Activated CD4-positive, alpha-beta T cell treated with anti-CD3 and anti-CD28 coated beads, Interleukin-2, amount 50 U/mL, for 16 hours (primary cell): Measurements from ENCODE around the gene FDX2.

Source experiments
- DNase-seq: peaks from one replicate; pipeline ENCODE4 v3.0.0-alpha.2; 2020

The FDX2 gene

GRCh38 chr19:10332158-10332964 lies 16.5 kb upstream of the FDX2 start:
- DNase-seq: no peak

DNA sequence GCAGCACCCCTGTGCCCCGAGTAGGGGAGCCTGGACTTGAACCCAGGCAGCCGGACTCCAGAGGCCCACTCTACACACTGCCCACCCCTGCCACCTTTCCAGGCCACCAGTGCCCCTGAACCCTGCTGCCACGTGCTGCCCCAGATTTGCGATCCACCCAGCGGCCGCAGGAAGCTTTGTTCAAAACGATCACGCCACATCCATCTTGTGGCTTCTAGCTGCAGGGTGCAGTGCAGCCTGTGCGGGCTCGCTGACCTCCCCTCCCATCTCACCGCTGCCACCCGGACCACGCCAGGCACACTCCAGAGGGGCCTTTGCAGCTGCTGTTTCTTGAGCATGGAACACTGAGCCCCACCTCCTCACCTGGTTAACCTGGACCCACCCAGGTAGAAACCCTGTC lies 13.7 kb upstream of the FDX2 start:
- DNase-seq: no peak

DNA sequence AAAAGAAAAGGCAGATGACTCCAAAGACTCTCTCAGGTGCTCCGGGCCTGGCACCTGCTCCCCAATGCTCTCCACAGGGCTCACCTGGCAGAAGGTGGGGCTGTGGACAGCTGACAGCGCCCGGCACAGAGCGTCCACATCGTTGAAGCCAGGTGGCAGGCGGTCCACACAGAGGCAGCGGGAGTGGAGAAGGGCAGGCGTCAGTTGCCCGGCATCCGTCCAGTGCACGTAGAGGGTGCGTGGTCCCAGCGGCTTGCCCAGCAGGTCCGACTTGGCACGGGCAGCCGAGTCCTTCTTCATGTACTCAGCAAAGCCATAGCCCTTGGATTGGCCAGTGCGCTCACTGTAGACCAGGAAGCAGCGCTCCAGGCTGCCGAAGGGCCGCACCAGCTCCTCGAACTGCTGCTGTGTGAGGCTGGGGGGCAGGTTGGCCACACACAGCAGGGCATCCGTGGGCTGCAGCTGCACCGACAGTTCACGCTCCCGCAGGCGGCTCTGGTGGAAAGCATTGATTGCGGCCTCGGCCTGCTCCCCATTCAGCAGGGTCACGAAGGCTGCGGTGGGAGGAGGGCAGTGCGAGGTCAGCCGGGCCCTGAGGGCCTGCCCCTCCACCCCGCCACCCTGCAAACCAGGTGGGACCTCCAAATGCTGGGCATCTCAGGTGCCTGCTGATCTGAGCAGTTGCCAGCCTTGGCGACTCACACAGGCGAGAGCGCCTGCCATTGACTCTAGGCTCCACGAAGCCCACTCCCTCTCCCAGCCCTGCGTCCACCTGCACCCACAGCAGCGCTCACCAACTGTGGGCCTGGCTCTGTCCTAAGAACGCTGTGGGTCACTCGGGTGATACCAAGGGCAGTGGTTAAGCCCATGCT lies 13.0 kb upstream of the FDX2 start:
- DNase-seq: no peak

DNA sequence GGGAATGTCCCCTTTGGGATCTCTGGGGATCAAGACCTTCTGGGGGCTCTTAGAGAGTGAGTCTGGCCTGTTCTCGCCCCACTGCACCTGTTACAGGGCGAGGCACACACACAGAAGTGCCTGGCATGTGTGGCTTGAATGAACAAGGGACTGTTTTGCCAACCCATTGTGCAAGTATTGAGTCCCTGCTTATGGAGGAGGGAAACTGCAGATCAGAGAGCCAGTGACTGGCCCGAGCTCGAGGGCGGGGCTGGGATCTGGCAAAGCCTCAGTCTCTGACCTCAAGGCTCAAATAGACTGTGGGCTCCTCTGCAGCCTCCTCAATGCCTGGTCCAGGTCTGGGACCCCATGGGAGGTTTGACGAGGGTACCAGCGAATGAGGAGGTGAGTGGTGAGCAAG lies 12.0 kb upstream of the FDX2 start:
- no peak for DNase-seq

GRCh38 chr19:10325732-10326131 lies 9.9 kb upstream of the FDX2 start:
- DNase-seq: no peak

DNA sequence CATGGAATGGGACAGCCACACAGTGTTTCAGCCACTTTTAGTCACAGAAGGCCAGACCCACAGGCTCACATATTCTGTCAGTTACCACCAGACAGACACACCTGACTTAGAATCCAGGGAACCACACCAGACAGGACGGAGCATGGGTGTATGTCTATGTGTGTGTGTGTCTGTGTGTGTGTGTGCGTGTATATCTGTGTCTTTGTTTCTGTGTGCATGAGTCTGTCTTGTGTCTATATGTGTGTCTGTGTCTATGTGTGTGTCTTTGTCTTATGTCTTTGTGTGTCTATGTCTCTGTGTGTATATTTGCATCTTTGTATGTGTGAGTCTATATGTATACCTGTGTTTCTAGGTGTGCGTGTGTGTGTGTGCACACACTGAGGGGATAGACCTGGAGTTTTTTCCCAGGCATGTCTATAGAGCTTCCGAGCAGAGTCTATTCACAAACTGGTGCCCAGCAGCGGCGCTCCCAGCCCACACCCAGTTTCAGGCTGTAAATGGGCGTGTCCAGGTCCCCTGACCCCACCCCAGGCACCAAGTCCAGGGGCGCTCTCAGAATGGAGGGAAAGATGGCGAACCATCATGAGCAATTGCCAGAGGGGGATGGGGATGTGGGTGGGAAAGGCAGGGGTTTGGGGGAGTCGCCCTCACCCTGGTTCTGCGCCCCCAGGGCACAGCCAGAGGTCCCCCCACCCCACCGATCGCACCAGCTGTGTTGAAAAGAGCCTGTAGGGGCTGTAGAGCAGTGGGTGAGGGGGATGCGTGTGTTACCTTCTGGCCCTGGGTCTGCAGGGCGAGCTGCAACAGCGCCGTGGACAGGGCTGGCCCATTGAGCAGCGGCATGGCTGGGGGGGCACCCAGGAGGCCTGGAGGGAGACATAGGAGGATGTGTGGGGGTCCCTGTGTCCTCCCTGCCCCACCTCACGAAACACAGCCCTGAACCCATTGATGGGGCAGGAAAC lies 6.3 kb upstream of the FDX2 start:
- DNase-seq: no peak

GRCh38 chr19:10321417-10321797 lies 5.6 kb upstream of the FDX2 start:
- DNase-seq: no peak

DNA sequence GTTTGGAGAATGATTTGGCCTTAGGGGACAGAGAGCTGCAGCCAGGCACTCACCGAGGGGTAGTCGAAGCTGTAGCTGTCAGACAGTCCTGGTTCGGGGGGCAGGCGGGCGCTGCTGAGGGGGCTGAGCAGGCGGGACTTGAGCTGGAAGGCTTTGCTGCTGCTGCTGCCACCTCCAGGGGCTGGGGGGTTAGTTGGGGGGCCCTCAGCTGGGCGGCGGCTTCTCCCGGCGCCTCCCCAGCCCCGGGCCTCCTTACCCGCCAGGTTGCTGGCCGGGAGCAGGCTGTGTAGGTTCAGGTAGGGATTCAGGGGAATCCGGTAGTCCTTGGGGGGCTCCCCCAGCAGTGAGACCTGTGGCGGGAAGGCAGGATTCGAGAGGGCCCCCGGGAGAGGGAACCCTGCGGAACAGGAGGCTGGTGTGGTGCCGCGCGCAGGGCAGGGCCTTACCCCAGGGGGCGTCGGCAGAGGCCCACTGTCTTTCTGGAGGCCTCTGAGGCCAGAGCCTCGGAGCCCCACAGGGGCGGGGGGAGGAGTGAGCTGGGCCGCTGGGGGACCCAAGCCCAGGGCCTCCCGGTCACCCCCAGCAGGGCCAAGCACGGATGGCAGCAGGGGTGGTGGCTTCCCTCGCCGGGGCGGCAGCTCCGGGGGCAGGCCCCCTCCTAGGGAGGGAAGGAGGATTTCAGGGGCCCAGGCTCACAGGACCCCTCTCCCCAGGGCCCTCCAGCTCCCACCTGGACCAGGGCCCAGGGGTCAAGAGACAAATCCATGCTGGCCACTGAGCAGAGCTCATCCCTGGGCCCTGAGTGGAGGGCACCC lies 5.0 kb upstream of the FDX2 start:
- DNase-seq: no peak

DNA sequence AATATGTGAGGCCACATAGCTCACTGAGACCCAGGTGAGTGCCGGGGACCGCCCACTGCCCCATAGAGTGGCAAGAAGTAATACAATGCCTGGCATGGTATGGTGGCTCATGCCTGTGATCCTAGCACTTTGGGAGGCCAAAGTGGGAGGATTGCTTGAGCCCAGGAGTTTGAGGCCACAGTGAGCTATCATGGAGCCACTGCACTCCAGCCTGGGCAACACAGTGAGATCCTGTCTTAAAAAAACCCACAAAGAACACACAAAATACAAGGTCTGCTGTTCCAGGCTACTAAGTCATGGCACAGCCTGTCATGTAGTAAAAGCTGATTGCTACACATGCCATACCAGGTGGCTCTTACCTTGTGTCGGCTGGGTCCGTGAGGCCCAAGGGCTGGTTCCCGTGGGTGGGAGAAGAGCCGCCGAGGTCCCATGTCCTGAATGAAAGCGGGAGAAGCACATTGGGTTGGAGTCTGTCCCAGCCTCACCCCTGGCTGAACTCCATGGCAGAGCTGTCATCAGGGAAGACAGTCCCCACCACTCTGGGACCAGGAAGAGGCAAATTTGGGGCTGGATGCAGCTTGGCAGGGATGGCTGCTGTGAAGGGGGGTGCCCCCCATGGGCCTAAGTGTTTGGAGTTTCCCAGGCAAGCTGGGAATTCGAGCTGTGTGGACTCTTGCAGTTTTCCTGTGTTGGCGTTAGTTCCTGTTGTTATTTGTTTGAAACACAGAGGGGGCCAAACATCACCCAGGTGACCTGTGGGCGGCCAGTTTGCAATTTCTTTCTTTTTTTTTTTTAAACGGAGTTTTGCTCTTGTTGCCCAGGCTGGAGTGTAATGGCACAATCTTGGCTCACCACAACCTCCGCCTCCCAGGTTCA lies 3.2 kb upstream of the FDX2 start:
- DNase-seq: no peak

GRCh38 chr19:10317857-10318462 lies 2.1 kb upstream of the FDX2 start:
- DNase-seq: no peak

- no peak for DNase-seq
Measured at GRCh38 chr19:10317045-10317856, 1.4 kb upstream of the FDX2 start.

DNA sequence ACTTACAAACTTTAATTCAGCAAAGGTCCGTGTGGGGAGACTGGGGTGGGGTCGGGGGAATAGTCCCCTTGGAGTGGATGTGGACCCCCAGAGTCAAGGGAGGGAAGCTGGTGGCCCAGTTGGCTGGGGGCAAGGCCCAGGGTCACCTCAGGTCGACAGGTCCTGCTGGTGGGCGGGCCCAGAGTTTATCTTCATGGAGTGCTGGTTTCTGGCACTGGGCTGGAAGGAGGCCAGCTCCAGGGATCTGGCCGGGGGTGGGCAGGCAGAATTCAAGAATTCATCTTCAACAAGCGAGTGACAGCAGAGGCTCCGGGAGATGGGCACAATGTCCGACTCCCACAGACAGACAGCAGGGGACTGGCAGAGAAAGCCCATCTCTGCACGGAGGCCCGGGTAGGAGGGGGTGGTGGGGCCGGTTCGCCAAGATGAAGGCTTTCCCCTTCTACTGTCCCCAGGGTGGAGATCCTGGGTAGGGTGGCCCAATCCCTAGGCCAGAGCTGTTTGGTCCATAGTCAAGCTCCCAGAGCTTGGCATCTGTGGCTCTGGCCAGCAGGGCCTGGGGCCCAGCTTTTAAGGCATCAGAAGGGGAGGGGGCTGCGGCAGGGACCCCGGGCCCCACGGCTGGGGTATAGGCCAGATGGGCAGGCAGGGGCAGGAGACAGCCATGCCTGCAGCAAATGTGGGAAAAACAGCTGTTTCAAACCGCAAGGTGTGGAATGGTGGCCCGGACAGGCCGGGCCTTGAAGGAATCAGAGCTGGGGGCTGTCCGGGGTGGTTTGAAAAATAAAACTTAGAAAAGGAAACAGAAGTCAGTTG lies 622 bp upstream of the FDX2 start:
- DNase-seq: no peak

DNA sequence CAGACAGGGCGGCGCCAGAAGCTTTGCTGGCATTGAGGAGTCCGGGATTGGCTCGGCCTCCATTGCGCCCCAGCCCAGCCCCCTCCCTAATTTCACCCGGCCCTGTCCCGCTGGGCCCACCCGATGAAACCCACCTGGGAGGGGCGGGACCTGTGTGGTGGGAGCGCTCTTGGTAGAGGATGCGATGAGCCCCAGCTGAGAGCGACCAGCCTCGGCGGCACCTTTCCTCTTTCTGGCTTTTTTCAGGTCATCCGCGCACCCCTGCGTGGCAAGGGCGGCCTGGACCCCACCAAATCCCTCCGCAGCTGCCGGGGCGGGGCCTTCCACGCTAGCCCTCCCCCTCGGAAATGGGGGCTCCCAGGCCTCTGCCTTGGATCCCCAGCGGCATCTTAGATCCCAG lies 6.4 kb downstream of the FDX2 start, which contains the start of gene ZGLP1:
Gene ZGLP1, minus strand, starts transcription at position 393 of the 400 bp plus-strand sequence.
- no peak for DNase-seq

GRCh38 chr19:10306327-10306726 lies 9.5 kb downstream of the FDX2 start:
- DNase-seq: no peak

GRCh38 chr19:10305139-10305806 lies 10.5 kb downstream of the FDX2 start:
- DNase-seq: no peak

DNA sequence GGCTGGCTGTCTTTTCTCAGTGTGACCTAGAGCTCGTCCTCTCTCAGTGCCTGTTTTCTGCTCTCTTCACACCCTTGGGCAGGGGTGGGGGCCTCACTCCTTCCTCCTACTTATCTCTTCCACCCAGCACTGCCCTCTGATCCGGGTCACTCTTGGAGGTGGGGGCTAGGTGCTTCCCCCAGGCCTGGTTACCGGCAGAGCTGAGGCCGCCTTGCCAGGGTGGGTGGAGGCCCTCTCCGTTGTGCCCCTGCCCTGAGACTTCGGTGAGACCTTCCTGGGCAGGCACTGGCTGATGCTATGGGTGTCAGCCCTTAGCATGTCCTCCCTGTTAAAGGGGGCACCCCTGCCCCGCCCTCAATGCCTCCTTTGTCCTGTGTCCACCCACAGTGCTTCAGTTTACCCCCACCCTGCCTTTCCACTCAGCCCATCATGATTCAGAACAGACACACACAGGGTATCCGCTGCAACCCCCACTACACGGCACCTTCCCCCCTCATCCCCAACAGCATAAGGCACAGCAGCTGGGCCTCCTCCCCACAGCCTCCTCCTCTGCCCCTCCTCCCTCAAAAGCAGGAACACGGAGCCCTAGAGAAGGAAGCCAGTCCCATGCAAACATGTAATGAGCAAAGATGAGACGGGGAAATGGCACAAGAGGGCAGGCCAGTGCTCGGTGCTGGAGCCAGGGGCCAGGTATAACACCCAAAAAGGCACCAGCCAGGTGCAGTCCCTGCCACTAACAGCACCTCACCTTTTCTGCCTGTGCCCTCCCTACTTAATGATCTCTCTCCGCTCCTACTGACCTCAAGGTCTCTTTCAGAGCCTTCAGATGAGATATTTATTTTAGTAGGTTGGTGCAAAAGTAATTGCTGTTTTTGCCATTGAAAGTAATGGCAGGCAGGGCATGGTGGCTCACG lies 16.0 kb downstream of the FDX2 start:
- DNase-seq: no peak
